ENCODE measurements around the gene CITED1. TPM values are rescaled to one million over a fixed set of nuclear protein-coding genes. Genes with fewer than 3 reads are reported as not detected.

Gene CITED1
- total RNA-seq, 3 donors from 2014 or later: not detected

DNA sequence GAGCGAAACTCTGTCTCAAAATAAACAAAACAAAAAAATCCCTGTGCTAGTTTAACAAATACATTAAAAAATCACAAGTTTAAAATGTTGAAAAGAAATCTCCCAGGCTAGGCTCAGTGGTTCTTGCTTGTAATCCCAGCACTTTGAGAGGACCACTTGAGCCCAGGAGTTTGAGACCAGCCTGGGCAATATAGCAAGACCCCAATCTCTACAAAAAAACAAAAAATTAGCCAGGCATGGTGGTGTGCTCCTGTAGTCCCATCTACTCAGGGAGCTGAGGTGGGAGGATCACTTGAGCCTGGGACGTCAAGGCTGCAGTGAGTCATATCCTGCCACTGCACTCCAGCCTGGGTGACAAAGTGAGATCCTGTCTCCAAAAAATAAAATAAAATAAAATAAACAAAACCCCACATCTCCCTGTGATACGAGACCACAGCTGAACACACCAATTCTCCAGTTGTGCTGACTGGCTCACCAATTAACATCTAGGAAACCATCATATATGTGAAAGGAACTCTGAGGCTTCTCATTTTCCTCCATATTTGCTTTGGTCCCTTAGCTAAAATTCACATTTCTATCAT, 36.0 kb downstream of the CITED1 start:
- no peaks in the 10 kb centered on the region for H3K9me3 Mint-ChIP-seq
- H3K4me3 Mint-ChIP-seq: no peak overlapping the region
- H3K27me3 Mint-ChIP-seq (ENCODE audit: low read depth): no peaks in the 10 kb centered on the region
- peaks cover 42% of the 10 kb centered on the region for H3K36me3 Mint-ChIP-seq (ENCODE audit: insufficient read depth)
- DNase-seq: peak; percentile 40
- H3K4me1 Mint-ChIP-seq (ENCODE audit: low read depth): peaks cover 41% of the 10 kb centered on the region
- ATAC-seq: peak; percentile 47 to 51

DNA sequence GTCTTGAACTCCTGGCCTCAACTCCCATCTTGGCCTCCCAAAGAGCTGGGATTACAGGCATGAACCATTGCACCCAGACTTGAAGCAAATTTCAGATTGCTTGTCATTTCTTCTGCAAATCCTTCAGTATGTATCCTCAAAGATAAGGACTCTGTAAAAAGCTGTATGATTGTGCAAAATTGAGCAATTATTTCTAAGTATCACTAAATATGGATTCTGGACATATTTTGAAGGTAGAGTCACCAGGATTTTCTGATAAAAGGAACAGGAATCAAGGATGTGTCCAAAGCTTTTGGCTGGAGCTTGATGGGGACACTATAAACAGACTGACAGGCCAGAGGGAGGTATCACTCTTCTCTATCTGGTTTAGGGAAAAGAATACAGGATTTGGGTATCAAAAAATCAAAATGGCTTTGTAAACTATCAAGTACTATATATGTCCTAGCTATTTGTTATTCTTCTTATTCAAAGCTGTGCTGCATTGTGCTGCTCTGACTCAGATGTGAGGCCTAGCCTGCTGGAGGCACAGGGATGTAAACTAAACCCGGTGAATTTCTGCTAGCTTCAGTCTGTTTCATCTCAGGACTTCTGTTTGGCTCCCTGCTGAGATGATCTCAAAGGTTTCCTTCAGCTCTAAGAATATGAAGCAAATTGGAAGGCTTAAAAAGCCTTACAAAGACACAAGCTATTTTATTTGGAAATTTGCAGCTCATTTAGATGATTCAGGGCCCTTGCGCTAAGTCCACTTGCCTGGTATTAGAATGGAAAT, 36.9 kb downstream of the CITED1 start:
- DNase-seq: no peak
- no peaks in the 10 kb centered on the region for H3K27me3 Mint-ChIP-seq (ENCODE audit: low read depth)
- no peak for ATAC-seq
- no peaks in the 10 kb centered on the region for H3K9me3 Mint-ChIP-seq
- peaks cover 33% of the 10 kb centered on the region for H3K4me1 Mint-ChIP-seq (ENCODE audit: low read depth)
- no peak overlapping the region for H3K4me3 Mint-ChIP-seq
- H3K36me3 Mint-ChIP-seq (ENCODE audit: insufficient read depth): peaks cover 32% of the 10 kb centered on the region

GRCh38 chrX:72265263-72265662, 40.5 kb downstream of the CITED1 start:
- ATAC-seq (no peak), DNase-seq (no peak)
- Mint-ChIP-seq H3K36me3 (ENCODE audit: insufficient read depth) (peaks cover 11% of the 10 kb centered on the region), H3K4me3 (no peak overlapping the region), H3K27me3 (ENCODE audit: low read depth) (no peaks in the 10 kb centered on the region), H3K4me1 (ENCODE audit: low read depth) (peaks cover 7% of the 10 kb centered on the region), H3K9me3 (no peaks in the 10 kb centered on the region)

GRCh38 chrX:72262077-72262476, 43.6 kb downstream of the CITED1 start:
- no peaks in the 10 kb centered on the region for H3K27me3 Mint-ChIP-seq (ENCODE audit: low read depth)
- no peak overlapping the region for H3K4me3 Mint-ChIP-seq
- no peaks in the 10 kb centered on the region for H3K9me3 Mint-ChIP-seq
- DNase-seq (no peak), ATAC-seq (no peak)
- H3K36me3 Mint-ChIP-seq (ENCODE audit: insufficient read depth): no peaks in the 10 kb centered on the region
- no peaks in the 10 kb centered on the region for H3K4me1 Mint-ChIP-seq (ENCODE audit: low read depth)

DNA sequence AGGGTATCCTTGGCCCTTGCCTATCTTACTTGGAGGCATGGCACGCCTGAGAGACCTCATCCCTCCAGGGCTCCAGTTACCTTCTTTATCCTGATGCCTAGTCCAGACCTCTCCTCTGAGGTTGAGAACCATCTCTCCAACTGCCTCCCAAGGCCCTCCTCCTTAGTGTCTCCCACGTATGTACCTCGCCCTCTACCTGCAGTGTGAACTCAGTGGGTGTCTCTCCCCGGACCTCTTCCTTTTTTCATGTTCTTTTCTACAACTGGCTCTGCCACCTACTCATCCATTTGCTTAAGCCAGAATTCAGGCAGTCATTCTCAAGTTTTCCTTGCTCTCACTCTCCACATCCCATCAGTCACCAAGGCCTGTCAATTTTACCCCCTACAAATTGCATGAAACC, 45.3 kb downstream of the CITED1 start:
- ATAC-seq: no peak
- H3K4me3 Mint-ChIP-seq: no peak overlapping the region

DNA sequence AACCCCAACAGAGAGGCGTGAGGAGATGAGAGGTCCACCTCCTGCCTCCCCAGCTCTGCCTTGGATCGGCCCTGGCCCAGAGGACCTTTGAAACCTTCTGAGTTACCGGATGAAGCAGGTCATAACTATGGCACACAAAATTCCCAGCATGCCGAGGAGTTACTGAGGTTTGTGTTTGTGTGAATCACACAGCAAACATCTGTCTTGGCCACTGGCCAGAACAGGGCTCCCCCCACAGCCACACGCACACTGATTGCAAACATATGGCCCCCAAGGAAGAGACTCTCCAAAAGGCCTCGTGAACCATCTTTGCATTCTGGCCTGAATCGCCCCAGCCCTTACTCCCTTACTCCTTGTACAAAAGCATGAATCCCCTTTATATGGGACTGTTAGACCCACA, 47.5 kb downstream of the CITED1 start:
- Mint-ChIP-seq H3K4me1 (ENCODE audit: low read depth) (peaks cover 2% of the 10 kb centered on the region), H3K27me3 (ENCODE audit: low read depth) (peaks cover 14% of the 10 kb centered on the region), H3K9me3 (no peaks in the 10 kb centered on the region), H3K36me3 (ENCODE audit: insufficient read depth) (no peaks in the 10 kb centered on the region), H3K4me3 (no peak overlapping the region)
- ATAC-seq: no peak
- no peak for DNase-seq

More for the DNA sequence above, 45.3 kb downstream of the CITED1 start:
- Mint-ChIP-seq H3K9me3 (no peaks in the 10 kb centered on the region), H3K27me3 (ENCODE audit: low read depth) (peaks cover 2% of the 10 kb centered on the region), H3K36me3 (ENCODE audit: insufficient read depth) (no peaks in the 10 kb centered on the region), H3K4me1 (ENCODE audit: low read depth) (peaks cover 1% of the 10 kb centered on the region)
- DNase-seq: no peak

DNA sequence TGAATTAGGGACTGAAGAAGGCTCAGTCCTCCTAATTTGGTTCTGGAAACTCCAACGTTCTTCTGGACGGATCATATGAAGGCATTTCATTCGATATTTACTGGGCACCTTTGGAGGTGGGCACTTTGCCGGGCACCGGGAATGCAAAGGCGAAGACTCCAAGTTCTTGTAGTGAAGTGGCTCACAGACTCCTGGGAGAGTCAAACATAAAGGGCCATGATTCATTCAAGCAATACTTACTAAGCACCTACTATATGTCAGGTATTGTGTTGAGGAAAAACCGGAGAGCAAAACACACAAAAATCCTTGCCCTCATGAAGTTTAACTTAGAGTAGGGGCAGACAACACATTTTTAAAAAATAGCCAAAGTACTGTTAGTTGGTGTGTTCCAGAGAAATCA, 49.9 kb downstream of the CITED1 start:
- Mint-ChIP-seq H3K4me3 (no peak overlapping the region), H3K9me3 (no peaks in the 10 kb centered on the region), H3K4me1 (ENCODE audit: low read depth) (peaks cover 2% of the 10 kb centered on the region), H3K27me3 (ENCODE audit: low read depth) (peaks cover 20% of the 10 kb centered on the region), H3K36me3 (ENCODE audit: insufficient read depth) (no peaks in the 10 kb centered on the region)
- ATAC-seq: no peak
- no peak for DNase-seq

GRCh38 chrX:72255445-72255844, 50.3 kb downstream of the CITED1 start:
- no peaks in the 10 kb centered on the region for H3K9me3 Mint-ChIP-seq
- DNase-seq: no peak
- no peaks in the 10 kb centered on the region for H3K36me3 Mint-ChIP-seq (ENCODE audit: insufficient read depth)
- no peak overlapping the region for H3K4me3 Mint-ChIP-seq
- H3K4me1 Mint-ChIP-seq (ENCODE audit: low read depth): peaks cover 2% of the 10 kb centered on the region
- ATAC-seq: no peak
- H3K27me3 Mint-ChIP-seq (ENCODE audit: low read depth): peaks cover 20% of the 10 kb centered on the region

DNA sequence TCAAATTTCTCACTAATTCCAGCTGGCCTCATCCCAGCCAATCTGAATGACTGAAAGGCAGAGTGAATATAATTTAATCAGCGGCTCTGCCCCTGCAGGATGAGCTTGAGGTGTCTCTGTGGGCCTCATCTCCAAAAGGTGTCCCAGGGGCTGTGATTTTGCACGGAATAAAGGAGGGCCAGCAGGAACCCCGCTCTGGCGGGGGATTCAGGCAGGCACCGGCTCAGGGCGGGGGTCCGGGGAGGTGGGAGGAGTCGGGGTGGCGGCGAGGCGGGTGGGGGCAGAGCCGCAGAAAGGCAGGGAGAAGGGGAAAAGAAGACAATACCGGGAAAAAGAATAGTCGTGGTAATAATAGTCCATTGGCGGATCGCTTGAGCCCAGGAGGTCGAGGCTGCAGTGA, 50.9 kb downstream of the CITED1 start:
- peaks cover 20% of the 10 kb centered on the region for H3K27me3 Mint-ChIP-seq (ENCODE audit: low read depth)
- no peak for DNase-seq
- no peaks in the 10 kb centered on the region for H3K36me3 Mint-ChIP-seq (ENCODE audit: insufficient read depth)
- H3K4me1 Mint-ChIP-seq (ENCODE audit: low read depth): peaks cover 2% of the 10 kb centered on the region
- no peaks in the 10 kb centered on the region for H3K9me3 Mint-ChIP-seq
- ATAC-seq: no peak
- H3K4me3 Mint-ChIP-seq: no peak overlapping the region

GRCh38 chrX:72253686-72254085, 52.0 kb downstream of the CITED1 start:
- Mint-ChIP-seq H3K4me3 (no peak overlapping the region), H3K27me3 (ENCODE audit: low read depth) (peaks cover 20% of the 10 kb centered on the region), H3K4me1 (ENCODE audit: low read depth) (peaks cover 2% of the 10 kb centered on the region)

More at GRCh38 chrX:72253686-72254085, 52.0 kb downstream of the CITED1 start:
- Mint-ChIP-seq H3K36me3 (ENCODE audit: insufficient read depth) (no peaks in the 10 kb centered on the region), H3K9me3 (no peaks in the 10 kb centered on the region)
- ATAC-seq (no peak), DNase-seq (no peak)

Other genes with a start within 250 kb of the CITED1 start
- gene RTL5, start 174.0 kb downstream of the CITED1 start, total RNA-seq: under 1 TPM; 0.25 to 0.63 (median 0.45) TPM
- 1 to 10 TPM; 2.8 to 5.5 (median 5.0) TPM for gene PIN4, start 124.2 kb downstream of the CITED1 start, total RNA-seq
- gene ERCC6L, start 66.9 kb downstream of the CITED1 start, total RNA-seq: 1 to 10 TPM; 2.9 to 4.7 (median 4.3) TPM
- 1,000 to 10,000 TPM; 1,059 to 1,737 (median 1,063) TPM for gene RPS4X, start 28.7 kb downstream of the CITED1 start, total RNA-seq